Measurements from ENCODE around the gene ATAD3A. TPM values are rescaled to one million over a fixed set of nuclear protein-coding genes. Genes with fewer than 3 reads are reported as not detected.
"Not testable (repeated sequence)": the region's sequence is repeated elsewhere in the genome, so short reads cannot be mapped to it uniquely, and the experiment has no call there.

Gene ATAD3A
- total RNA-seq, 1 experiment from 2014 or later: 74.7 TPM

GRCh38 chr1:1547476-1547875, 35.5 kb downstream of the ATAD3A start:
- H3K4me1 ChIP-seq: no peaks in the 10 kb centered on the region; the same call in 1 of the 2 replicates
- peaks cover 37% of the 10 kb centered on the region for H3K36me3 ChIP-seq
- no peak overlapping the region for H3K4me3 ChIP-seq
- H3K9me3 ChIP-seq (replicated peaks): no peaks in the 10 kb centered on the region
- no peaks in the 10 kb centered on the region for H3K27me3 ChIP-seq
- DNase-seq: no peak
- H3K27ac ChIP-seq: no peak overlapping the region

DNA sequence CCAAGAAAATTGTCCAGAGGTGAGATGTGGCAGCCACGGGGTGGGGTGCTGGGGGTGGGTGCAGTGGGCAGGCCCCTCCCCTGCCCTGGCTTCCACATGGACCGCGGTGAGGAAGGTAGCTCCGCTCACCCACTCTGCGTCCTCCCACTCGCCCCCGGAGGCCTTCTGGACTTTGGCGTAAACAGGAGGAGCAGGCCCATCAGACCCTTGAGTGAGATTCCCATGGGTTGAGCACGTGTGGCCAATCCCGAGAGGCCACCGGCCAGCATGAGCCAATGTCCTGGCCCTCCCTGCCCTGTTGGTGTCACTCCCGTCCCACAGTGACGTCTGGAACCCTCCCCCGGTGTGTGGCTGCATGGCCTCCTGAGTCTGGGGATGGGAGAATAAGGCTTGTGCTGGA, 36.6 kb downstream of the ATAD3A start:
- no peak overlapping the region for H3K27ac ChIP-seq
- H3K9me3 ChIP-seq (replicated peaks): no peaks in the 10 kb centered on the region
- no peaks in the 10 kb centered on the region for H3K27me3 ChIP-seq
- no peak for DNase-seq
- H3K4me1 ChIP-seq: no peaks in the 10 kb centered on the region; the same call in 1 of the 2 replicates
- H3K36me3 ChIP-seq: peaks cover 28% of the 10 kb centered on the region
- no peak overlapping the region for H3K4me3 ChIP-seq

GRCh38 chr1:1550087-1550486, 38.1 kb downstream of the ATAD3A start:
- Histone ChIP-seq H3K4me1 (no peaks in the 10 kb centered on the region; the same call in 1 of the 2 replicates), H3K27me3 (no peaks in the 10 kb centered on the region), H3K36me3 (peaks cover 18% of the 10 kb centered on the region), H3K27ac (no peak overlapping the region), H3K4me3 (no peak overlapping the region), H3K9me3 (replicated peaks) (no peaks in the 10 kb centered on the region)
- no peak for DNase-seq

DNA sequence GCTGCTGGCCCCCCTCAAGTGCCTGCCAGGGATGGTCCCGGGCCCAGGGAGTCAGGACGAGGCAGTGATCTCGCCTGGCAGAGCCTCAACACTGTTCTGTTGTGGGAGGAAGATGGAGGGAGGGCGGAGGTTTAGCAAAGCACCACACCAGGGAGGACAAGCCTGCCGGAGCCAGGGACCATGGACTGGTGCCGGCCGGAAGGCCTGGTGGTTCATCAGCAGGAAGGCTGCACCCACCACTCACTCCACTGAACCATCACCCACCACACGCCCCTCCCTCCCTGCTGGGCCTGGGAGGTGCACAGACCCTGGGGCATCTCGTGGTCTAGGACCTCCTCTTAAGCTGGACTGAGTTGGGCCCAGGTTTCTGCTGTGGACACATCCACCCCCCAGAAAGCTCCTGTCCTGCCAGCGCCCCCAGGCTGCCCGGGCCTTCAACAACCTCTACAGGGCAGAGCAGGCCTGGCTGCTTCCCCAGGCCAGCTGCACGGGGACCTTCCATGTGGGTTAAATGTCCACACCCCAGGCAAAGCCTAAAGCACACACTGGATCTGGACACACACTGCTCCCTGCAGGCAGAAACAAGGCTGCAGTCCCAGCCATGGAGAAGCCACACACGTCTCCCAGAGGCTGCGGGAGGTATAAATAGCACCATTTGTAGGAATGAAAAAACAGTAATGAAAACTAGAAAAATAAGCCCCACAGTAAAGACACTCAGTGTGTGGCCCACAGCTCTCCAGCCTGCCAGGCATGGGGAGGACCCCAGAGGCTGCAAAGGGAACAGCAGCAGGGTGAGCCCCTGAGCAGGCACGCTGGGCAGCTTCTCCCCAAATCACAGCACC, 38.9 kb downstream of the ATAD3A start:
- Histone ChIP-seq H3K36me3 (peaks cover 20% of the 10 kb centered on the region), H3K27ac (no peak overlapping the region), H3K4me3 (no peak overlapping the region), H3K9me3 (replicated peaks) (no peaks in the 10 kb centered on the region), H3K27me3 (no peaks in the 10 kb centered on the region), H3K4me1 (no peaks in the 10 kb centered on the region; the same call in 1 of the 2 replicates)
- peak; percentile 65 to 69 for DNase-seq

- Histone ChIP-seq H3K27me3 (no peaks in the 10 kb centered on the region), H3K9me3 (replicated peaks) (no peaks in the 10 kb centered on the region), H3K4me1 (no peaks in the 10 kb centered on the region; the same call in 1 of the 2 replicates), H3K4me3 (no peak overlapping the region), H3K36me3 (peaks cover 18% of the 10 kb centered on the region), H3K27ac (no peak overlapping the region)
- DNase-seq: no peak
Measured at GRCh38 chr1:1551524-1552262, 39.7 kb downstream of the ATAD3A start.

GRCh38 chr1:1552263-1552639, 40.3 kb downstream of the ATAD3A start:
- Histone ChIP-seq H3K9me3 (replicated peaks) (no peaks in the 10 kb centered on the region), H3K36me3 (peaks cover 23% of the 10 kb centered on the region), H3K27me3 (no peaks in the 10 kb centered on the region), H3K27ac (no peak overlapping the region), H3K4me3 (no peak overlapping the region), H3K4me1 (peaks cover under 1% of the 10 kb centered on the region)
- DNase-seq: no peak

DNA sequence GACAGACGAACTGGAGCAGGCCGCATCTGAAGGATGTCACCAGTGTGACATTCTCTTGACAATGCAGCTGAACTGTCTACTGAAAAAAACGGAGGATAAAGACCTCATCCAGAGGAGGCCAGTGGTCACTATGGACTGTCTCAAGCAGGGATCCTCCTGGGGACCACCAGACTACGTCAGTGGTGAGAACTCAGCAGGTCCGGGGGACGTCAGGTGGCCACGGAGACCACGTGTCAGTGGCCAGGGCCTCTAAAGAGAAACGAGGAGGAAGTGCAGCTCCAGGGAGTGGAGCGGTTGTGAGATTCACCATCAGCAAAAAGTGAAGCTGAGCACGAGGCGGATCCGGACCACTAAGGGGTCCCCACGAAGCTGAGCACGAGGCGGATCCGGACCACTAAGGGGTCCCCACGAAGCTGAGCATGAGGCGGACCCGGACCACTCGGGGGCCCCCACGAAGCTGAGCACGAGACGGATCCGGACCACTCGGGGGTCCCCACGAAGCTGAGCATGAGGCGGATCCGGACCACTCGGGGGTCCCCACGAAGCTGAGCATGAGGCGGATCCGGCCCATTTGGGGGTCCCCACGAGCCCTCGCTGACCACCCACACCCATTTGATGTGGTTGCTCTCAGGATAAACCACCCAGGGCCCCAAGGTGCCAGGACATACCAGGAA, 42.0 kb downstream of the ATAD3A start:
- H3K4me1 ChIP-seq: peaks cover 17% of the 10 kb centered on the region
- no peak overlapping the region for H3K27ac ChIP-seq
- no peaks in the 10 kb centered on the region for H3K27me3 ChIP-seq
- H3K9me3 ChIP-seq (replicated peaks): no peaks in the 10 kb centered on the region
- DNase-seq: no peak
- H3K36me3 ChIP-seq: peaks cover 29% of the 10 kb centered on the region
- H3K4me3 ChIP-seq: no peak overlapping the region

- Histone ChIP-seq H3K27ac (no peak overlapping the region), H3K4me1 (peaks cover 23% of the 10 kb centered on the region), H3K4me3 (no peak overlapping the region), H3K36me3 (peaks cover 35% of the 10 kb centered on the region), H3K27me3 (no peaks in the 10 kb centered on the region), H3K9me3 (replicated peaks) (no peaks in the 10 kb centered on the region)
- DNase-seq: no peak
Measured at GRCh38 chr1:1554550-1554925, 42.6 kb downstream of the ATAD3A start.

DNA sequence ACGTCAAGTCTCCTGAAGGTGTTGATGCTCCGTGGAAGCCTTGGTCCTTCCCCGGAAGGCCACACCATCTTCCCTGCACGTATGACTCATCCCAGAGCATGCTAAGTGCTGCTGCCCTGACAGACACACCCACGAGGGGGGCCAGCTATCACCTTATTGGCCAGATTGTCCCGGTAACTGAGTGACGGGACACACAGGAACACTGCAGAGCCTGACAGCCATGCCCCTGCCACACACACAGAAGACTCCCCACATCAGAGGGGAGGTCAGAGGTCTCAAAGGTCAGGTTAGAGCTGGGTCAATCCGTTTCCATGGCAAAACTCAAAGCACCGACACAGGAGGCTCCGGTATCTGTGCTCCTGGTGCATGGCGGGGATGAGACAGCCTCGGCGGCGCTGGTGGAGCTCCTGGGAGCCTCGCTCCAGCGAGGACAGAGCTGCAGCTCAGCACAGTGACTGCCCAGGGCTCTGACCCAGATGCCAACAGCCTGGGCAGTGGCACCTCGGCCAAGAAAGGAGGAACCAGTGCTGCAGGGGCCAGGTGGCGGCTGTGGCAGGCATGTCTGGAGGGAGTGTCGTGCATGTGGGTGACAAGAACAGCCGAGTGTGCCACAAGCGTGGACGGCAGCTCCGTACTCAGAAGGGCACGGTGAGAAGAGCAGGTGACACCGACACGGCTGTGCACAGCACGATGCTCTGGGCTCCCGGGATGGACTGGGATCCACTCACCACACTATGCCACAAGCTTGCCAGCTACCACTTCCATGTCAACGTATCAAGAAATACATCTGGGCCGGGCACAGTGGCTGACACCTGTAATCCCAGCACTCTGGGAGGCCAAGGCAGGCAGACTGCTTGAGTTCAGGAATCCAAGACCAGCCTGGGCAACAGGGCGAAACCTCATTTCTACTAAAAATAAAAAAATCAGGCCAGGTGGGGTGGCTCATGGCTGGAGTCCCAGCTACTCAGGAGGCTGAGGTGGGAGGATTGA, 43.3 kb downstream of the ATAD3A start:
- H3K4me1 ChIP-seq: peaks cover 26% of the 10 kb centered on the region
- peaks cover 40% of the 10 kb centered on the region for H3K36me3 ChIP-seq
- DNase-seq: no peak
- H3K27me3 ChIP-seq: no peaks in the 10 kb centered on the region
- H3K9me3 ChIP-seq (replicated peaks): no peaks in the 10 kb centered on the region
- H3K4me3 ChIP-seq: no peak overlapping the region
- no peak overlapping the region for H3K27ac ChIP-seq

GRCh38 chr1:1556505-1556904, 44.5 kb downstream of the ATAD3A start:
- H3K4me1 ChIP-seq: peaks cover 26% of the 10 kb centered on the region
- no peak overlapping the region for H3K4me3 ChIP-seq
- no peak overlapping the region for H3K27ac ChIP-seq
- H3K36me3 ChIP-seq: peaks cover 53% of the 10 kb centered on the region
- DNase-seq: no peak
- H3K27me3 ChIP-seq: no peaks in the 10 kb centered on the region
- no peaks in the 10 kb centered on the region for H3K9me3 ChIP-seq (replicated peaks)

GRCh38 chr1:1556961-1557360, 45.0 kb downstream of the ATAD3A start:
- H3K9me3 ChIP-seq (replicated peaks); H3K27ac ChIP-seq; DNase-seq; H3K27me3 ChIP-seq; H3K4me3 ChIP-seq: not testable (repeated sequence)
- Histone ChIP-seq H3K36me3 (peaks cover 58% of the 10 kb centered on the region), H3K4me1 (peaks cover 26% of the 10 kb centered on the region)

DNA sequence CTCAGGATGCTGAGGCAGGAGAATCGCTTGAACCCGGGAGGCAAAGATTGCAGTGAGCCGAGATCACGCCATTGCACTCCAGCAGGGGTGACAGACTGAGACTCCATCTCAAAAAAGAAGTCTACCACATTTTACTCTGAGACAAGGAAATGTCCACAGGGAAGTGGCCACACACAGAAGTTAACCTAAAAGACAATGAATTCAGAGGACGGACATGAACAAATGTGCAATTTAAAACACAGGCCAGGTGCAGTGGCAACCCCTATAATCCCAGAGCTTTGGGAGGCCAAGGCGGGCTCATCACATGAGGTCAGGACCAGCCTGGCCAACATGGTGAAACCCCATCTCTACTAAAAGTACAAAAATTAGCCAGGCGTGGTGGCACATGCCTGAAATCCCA, 45.7 kb downstream of the ATAD3A start:
- H3K4me3 ChIP-seq; H3K27me3 ChIP-seq; H3K9me3 ChIP-seq (replicated peaks); H3K27ac ChIP-seq: not testable (repeated sequence)
- DNase-seq: peak in 1 of 2 experiments; percentile 65
- H3K36me3 ChIP-seq: peaks cover 65% of the 10 kb centered on the region
- H3K4me1 ChIP-seq: peaks cover 26% of the 10 kb centered on the region

GRCh38 chr1:1558591-1558990, 46.6 kb downstream of the ATAD3A start:
- no peaks in the 10 kb centered on the region for H3K27me3 ChIP-seq
- H3K4me3 ChIP-seq: no peak overlapping the region
- peak overlapping the region; percentile 2; the same call in 1 of the 2 replicates for H3K27ac ChIP-seq
- no peak for DNase-seq
- H3K36me3 ChIP-seq: peaks cover 74% of the 10 kb centered on the region
- peaks cover 26% of the 10 kb centered on the region for H3K4me1 ChIP-seq
- no peaks in the 10 kb centered on the region for H3K9me3 ChIP-seq (replicated peaks)

GRCh38 chr1:1559066-1559465, 47.1 kb downstream of the ATAD3A start:
- DNase-seq: no peak
- Histone ChIP-seq H3K27ac (no peak overlapping the region), H3K9me3 (replicated peaks) (no peaks in the 10 kb centered on the region), H3K36me3 (peaks cover 79% of the 10 kb centered on the region), H3K4me1 (peaks cover 27% of the 10 kb centered on the region), H3K4me3 (no peak overlapping the region), H3K27me3 (no peaks in the 10 kb centered on the region)

All from SJCRH30 (cell line).